ENCODE data around the gene BCAP29. TPM values are rescaled to one million over a fixed set of nuclear protein-coding genes. Genes with fewer than 3 reads are reported as not detected.

BCAP29 gene
- total RNA-seq, 3 donors from 2014 or later = 51.7 to 73.8 (median 66.6) TPM

DNA sequence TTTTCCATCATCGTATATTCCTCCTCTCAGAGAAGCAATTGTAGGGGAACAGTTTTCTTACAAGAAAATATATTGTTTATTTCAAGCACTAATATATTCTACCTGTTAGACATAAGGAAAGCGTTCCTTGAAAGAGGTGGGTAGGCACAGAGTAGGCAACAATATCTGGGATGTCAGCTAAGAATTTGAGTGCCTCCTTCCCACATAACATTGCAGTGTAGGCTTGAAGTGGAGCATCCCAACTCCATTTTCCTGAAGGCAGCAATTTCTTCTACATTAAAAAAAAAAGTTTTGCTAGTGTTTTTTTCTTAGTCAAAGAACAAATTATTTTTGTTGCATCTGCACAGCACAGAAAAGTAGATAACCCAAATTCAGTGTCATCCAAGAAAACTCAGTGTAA lies 20.8 kb downstream of the BCAP29 start:
- intact Hi-C loops (cut with DNase I, micrococcal nuclease) = no loop called here
- TF ChIP-seq, protein P1, sequence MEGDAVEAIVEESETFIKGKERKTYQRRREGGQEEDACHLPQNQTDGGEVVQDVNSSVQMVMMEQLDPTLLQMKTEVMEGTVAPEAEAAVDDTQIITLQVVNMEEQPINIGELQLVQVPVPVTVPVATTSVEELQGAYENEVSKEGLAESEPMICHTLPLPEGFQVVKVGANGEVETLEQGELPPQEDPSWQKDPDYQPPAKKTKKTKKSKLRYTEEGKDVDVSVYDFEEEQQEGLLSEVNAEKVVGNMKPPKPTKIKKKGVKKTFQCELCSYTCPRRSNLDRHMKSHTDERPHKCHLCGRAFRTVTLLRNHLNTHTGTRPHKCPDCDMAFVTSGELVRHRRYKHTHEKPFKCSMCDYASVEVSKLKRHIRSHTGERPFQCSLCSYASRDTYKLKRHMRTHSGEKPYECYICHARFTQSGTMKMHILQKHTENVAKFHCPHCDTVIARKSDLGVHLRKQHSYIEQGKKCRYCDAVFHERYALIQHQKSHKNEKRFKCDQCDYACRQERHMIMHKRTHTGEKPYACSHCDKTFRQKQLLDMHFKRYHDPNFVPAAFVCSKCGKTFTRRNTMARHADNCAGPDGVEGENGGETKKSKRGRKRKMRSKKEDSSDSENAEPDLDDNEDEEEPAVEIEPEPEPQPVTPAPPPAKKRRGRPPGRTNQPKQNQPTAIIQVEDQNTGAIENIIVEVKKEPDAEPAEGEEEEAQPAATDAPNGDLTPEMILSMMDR (IDR thresholded peaks at IDR 0.05) = no peak
- Histone ChIP-seq H3K9me3 (no peaks in the 10 kb centered on the region), H3K4me3 (no peak overlapping the region), H3K4me1 (ENCODE audit: low read depth) (no peaks in the 10 kb centered on the region), H3K36me3 (ENCODE audit: low read depth) (no peaks in the 10 kb centered on the region)
- no peak for DNase-seq
- no peak for ATAC-seq

DNA sequence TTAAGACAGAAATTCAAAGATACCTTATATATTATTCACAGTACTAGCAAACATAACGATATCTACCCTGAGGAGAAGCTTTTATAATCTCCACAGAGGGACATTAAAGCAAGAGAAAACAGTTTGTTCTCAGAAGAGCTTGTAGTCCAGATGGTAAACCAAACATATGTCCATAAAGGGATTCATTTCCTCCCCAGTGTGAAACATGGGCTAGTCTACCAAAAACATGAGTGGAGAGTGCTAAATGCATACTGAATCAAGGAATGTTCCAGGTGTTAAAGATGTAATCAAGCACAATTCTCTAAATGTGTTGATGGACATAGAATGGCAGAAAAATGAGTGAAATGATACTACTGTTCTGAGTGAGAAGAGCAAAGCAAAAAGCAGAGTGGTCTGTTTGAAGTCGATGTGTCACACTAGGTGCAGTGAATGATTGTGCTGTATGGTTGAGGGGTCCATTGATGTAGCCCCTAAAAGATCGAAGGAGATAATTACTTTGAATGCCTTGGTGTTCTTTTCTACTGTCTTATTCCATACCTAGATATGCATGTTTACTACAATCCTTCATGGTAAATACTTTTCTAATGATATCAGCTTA lies 25.3 kb downstream of the BCAP29 start:
- no peak for DNase-seq
- no peak for ATAC-seq
- Histone ChIP-seq H3K9me3 (no peaks in the 10 kb centered on the region), H3K4me3 (no peak overlapping the region), H3K36me3 (ENCODE audit: low read depth) (no peaks in the 10 kb centered on the region), H3K4me1 (ENCODE audit: low read depth) (no peaks in the 10 kb centered on the region)
- intact Hi-C loops (cut with DNase I, micrococcal nuclease) = no loop called here
- TF ChIP-seq, protein P1 (IDR thresholded peaks at IDR 0.05) = no peak

DNA sequence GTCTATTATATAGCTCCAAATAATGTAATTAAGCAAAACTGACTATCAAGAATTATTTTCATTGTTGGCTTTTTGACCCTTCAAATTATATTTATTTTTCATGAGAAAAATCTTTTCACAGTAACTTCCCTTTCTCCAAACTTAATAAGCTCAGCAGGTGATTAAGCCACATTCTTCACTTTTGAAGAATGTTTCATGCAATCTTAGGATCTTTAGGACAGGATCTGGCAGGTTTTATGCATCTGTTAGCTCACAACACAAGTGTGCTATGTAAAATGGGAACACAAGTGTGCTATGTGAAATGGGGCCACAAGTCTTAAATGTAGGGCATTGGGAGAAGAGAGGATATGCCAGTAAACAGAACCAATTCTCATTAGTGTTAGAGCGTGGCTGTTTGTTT lies 26.3 kb downstream of the BCAP29 start:
- no peak overlapping the region for H3K4me3 ChIP-seq
- no peaks in the 10 kb centered on the region for H3K9me3 ChIP-seq
- TF ChIP-seq, protein P1 (IDR thresholded peaks at IDR 0.05) = no peak
- intact Hi-C loops (cut with DNase I, micrococcal nuclease) = no loop called here
- DNase-seq (no peak), ATAC-seq (no peak)
- H3K4me1 ChIP-seq (ENCODE audit: low read depth) = no peaks in the 10 kb centered on the region
- no peaks in the 10 kb centered on the region for H3K36me3 ChIP-seq (ENCODE audit: low read depth)

DNA sequence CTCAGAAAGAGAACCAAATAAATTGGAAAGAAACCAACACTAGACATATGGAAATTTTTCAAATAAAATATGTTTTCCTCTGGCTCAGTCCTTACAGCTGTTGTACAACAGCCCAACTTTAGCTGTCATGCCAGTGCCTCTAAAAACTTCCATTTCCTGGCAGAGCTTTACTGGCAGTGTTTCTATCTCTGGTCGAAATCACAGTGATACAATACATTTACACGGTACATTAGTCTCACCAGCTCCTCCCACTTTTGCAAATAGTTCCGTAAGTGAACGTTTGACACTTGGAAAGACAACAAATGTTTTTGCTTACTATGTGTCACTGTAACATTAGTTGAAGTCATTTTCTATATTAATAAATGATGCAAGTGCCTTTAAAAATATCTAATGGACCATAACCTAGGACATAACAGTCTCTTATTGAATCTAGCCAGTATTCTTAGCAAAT lies 29.8 kb downstream of the BCAP29 start:
- H3K4me1 ChIP-seq (ENCODE audit: low read depth) = peaks cover 3% of the 10 kb centered on the region
- ATAC-seq = no peak
- TF ChIP-seq, protein P1 (IDR thresholded peaks at IDR 0.05) = no peak
- no peak for DNase-seq
- no peak overlapping the region for H3K4me3 ChIP-seq
- no peaks in the 10 kb centered on the region for H3K9me3 ChIP-seq
- intact Hi-C loops (cut with DNase I, micrococcal nuclease) = no loop called here
- no peaks in the 10 kb centered on the region for H3K36me3 ChIP-seq (ENCODE audit: low read depth)

DNA sequence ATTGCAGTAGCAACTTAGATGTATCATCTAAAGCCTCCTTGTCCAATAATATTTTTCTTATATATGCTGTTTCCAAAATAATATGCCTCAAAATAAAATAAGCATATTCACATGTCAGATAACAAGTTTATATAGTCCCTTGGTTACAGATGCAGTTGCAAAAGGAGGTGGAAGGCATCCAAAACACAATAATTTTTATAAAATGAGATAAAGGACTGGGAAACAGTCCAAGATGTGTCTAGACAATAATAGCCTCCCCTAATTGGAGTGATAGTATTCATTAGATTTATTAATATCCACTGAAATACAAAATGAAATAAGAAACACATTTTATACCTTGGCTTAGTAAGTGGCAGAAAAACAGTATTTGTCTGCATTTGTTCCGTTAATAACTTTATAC lies 30.3 kb downstream of the BCAP29 start:
- Histone ChIP-seq H3K36me3 (ENCODE audit: low read depth) (no peaks in the 10 kb centered on the region), H3K4me1 (ENCODE audit: low read depth) (peaks cover 3% of the 10 kb centered on the region), H3K4me3 (no peak overlapping the region), H3K9me3 (no peaks in the 10 kb centered on the region)
- TF ChIP-seq, protein P1 (IDR thresholded peaks at IDR 0.05) = no peak
- intact Hi-C loops (cut with DNase I, micrococcal nuclease) = no loop called here
- ATAC-seq (no peak), DNase-seq (no peak)

DNA sequence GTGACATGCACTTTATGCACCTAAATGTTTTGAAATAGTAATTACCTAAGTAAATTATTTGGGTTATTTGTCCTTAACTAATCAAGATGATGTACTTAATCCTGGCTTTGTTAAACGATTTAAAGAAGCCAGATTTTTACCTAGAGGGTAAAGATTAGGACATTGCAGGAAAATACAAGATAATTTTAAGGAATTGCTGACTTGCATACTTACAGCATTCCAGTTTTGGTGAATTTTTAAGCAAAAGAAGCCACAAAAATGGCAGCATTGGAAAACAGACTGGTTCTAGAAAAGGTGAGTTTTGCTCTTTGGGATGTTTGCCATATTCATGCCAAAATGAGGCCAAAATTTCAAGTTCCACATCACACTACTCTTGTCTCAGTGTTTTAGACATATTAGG lies 33.4 kb downstream of the BCAP29 start:
- TF ChIP-seq, protein P1 (IDR thresholded peaks at IDR 0.05) = no peak
- intact Hi-C loops (cut with DNase I, micrococcal nuclease) = no loop called here
- peaks cover 3% of the 10 kb centered on the region for H3K4me1 ChIP-seq (ENCODE audit: low read depth)
- no peak overlapping the region for H3K4me3 ChIP-seq
- ATAC-seq (no peak), DNase-seq (no peak)
- no peaks in the 10 kb centered on the region for H3K9me3 ChIP-seq
- H3K36me3 ChIP-seq (ENCODE audit: low read depth) = no peaks in the 10 kb centered on the region

Measured in mucosa of descending colon (tissue), 3 donors.